SK-N-SH (cell line): ENCODE measurements around the gene CAPRIN2. TPM values are rescaled to one million over a fixed set of nuclear protein-coding genes. Genes with fewer than 3 reads are reported as not detected.

Experiments
- CTCF ChIA-PET: fragments of 300-600, 350-600 bp; formaldehyde crosslinking; extraction: SDS; loops from one replicate; lab custom pipeline; 2021; lab: Yijun Ruan, JAX
- POLR2A ChIA-PET: fragments of 350-600 bp; sonication (Branson Sonifier 250); formaldehyde crosslinking; extraction: SDS; loops from one replicate; lab custom pipeline; 2020; ENCODE audit warnings: antibody characterized with exemption, inconsistent platforms; lab: Yijun Ruan, JAX
- DNase-seq: peaks from one replicate; pipeline ENCODE4 v3.0.0; 2012
- H2AFZ ChIP-seq: fragments of 200-600 bp; sonication (generic); 2 replicates; pipeline ENCODE4 v1.8.1; 2016; ENCODE audit warnings: antibody characterized with exemption, mild to moderate bottlenecking, low read depth
- H3F3A ChIP-seq: fragments of 200-600 bp; sonication (generic); replicated peaks from 2 replicates; pipeline ENCODE3; 2016; ENCODE audit warnings: antibody characterized with exemption, mild to moderate bottlenecking; ENCODE audit not compliant: insufficient read depth
- H3K27ac ChIP-seq, 2 experiments: fragments of 200-500 bp in 1 of 2; fragments of 200-600 bp in 1 of 2; sonication (Bioruptor generic) in 1 of 2; sonication (generic), shearing (Covaris generic) in 1 of 2; 2 replicates each; pipeline versions ENCODE4 v1.5.1 to v1.6.1; 2014 to 2016; ENCODE audit warnings: low read depth in 2 of 2, inconsistent platforms in 1 of 2, low read length in 1 of 2, mild to moderate bottlenecking in 1 of 2, mixed read lengths in 1 of 2
- H3K27me3 ChIP-seq: fragments of 200-600 bp; sonication (generic), shearing (Covaris generic); 2 replicates; pipeline ENCODE4 v1.6.1; 2016; ENCODE audit warnings: mixed run types; ENCODE audit not compliant: insufficient read depth
- H3K36me3 ChIP-seq, 2 experiments: fragments of 200-500 bp in 1 of 2; fragments of 200-600 bp in 1 of 2; sonication (Bioruptor generic) in 1 of 2; sonication (generic) in 1 of 2; replicated peaks in 1 of 2; 2 replicates each; pipeline versions ENCODE3 to v1.5.1; 2014 to 2016; ENCODE audit warnings: low read length in 1 of 2, mild to moderate bottlenecking in 1 of 2; ENCODE audit not compliant: insufficient read depth in 2 of 2, control insufficient read depth in 1 of 2
- H3K4me1 ChIP-seq, 2 experiments: fragments of 200-500 bp in 1 of 2; fragments of 200-600 bp in 1 of 2; sonication (Bioruptor generic) in 1 of 2; sonication (generic), shearing (Covaris generic) in 1 of 2; 2 replicates each; pipeline versions ENCODE4 v1.5.1 to v1.6.1; 2014 to 2016; ENCODE audit warnings: low read depth in 1 of 2, low read length in 1 of 2, mixed run types in 1 of 2; ENCODE audit not compliant: insufficient read depth in 2 of 2, control insufficient read depth in 1 of 2
- H3K4me2 ChIP-seq: fragments of 200-600 bp; sonication (generic), shearing (Covaris generic); 2 replicates; pipeline ENCODE4 v1.6.1; 2017; ENCODE audit warnings: mixed run types
- H3K4me3 ChIP-seq, 2 experiments: fragments of 200-500 bp in 1 of 2; fragments of 200-600 bp in 1 of 2; sonication (Bioruptor generic) in 1 of 2; sonication (generic), shearing (Covaris generic) in 1 of 2; 2 replicates each; pipeline versions ENCODE4 v1.5.1 to v1.8.1; 2014 to 2016; ENCODE audit warnings: low read depth in 2 of 2, inconsistent platforms in 1 of 2, low read length in 1 of 2, mild to moderate bottlenecking in 1 of 2, mixed read lengths in 1 of 2, moderate library complexity in 1 of 2
- H3K79me2 ChIP-seq: fragments of 200-600 bp; sonication (generic); 2 replicates; pipeline ENCODE4 v1.8.1; 2017; ENCODE audit warnings: mild to moderate bottlenecking; ENCODE audit not compliant: insufficient read depth
- H3K9ac ChIP-seq: fragments of 200-600 bp; sonication (generic); 2 replicates; pipeline ENCODE4 v1.6.1; 2017; ENCODE audit warnings: mixed run types
- H3K9me2 ChIP-seq: fragments of 200-600 bp; sonication (generic); 2 replicates; pipeline ENCODE4 v1.6.1; 2017; ENCODE audit warnings: mixed run types
- H3K9me3 ChIP-seq: fragments of 200-600 bp; sonication (generic); 2 replicates; pipeline ENCODE4 v1.6.1; 2017; ENCODE audit warnings: mixed run types, mild to moderate bottlenecking, moderate library complexity
- H4K20me1 ChIP-seq: fragments of 200-600 bp; sonication (generic); 2 replicates; pipeline ENCODE4 v1.6.1; 2017; ENCODE audit warnings: mild to moderate bottlenecking, mixed run types; ENCODE audit not compliant: insufficient read depth
- CHD2 ChIP-seq: fragments of 150-350 bp; IDR thresholded peaks from 2 replicates; pipeline ENCODE4 v1.6.1; 2018; ENCODE audit warnings: low read length; ENCODE audit not compliant: partially characterized antibody
- ELF1 ChIP-seq: IDR thresholded peaks from 2 replicates; pipeline ENCODE4 v1.4.0; 2012
- EZH2phosphoT487 ChIP-seq: fragments of 200-600 bp; sonication (generic); IDR thresholded peaks from 2 replicates; pipeline ENCODE4 v1.6.1; 2017; ENCODE audit warnings: low read depth, mixed run types, mild to moderate bottlenecking, antibody characterized with exemption, moderate library complexity, borderline replicate concordance
- FOSL2 ChIP-seq: IDR thresholded peaks from 2 replicates; pipeline ENCODE4 v1.4.0; 2012; ENCODE audit warnings: low read depth, mild to moderate bottlenecking, moderate library complexity, borderline replicate concordance
- FOXM1 ChIP-seq: IDR thresholded peaks from 2 replicates; pipeline ENCODE4 v1.4.0; 2012; ENCODE audit warnings: low read depth, mild to moderate bottlenecking
- NFIC ChIP-seq: IDR thresholded peaks from 2 replicates; pipeline ENCODE4 v1.4.0; 2012; ENCODE audit warnings: borderline replicate concordance
- POLR2AphosphoS5 ChIP-seq: IDR thresholded peaks from 2 replicates; pipeline ENCODE4 v1.6.1; 2012; ENCODE audit warnings: low read depth, low read length
- RCOR1 ChIP-seq: fragments of 150-350 bp; IDR thresholded peaks from 2 replicates; pipeline ENCODE4 v1.6.1; 2017; ENCODE audit warnings: antibody characterized with exemption, low read length
- REST ChIP-seq: IDR thresholded peaks from 2 replicates; pipeline ENCODE4 v1.6.1; 2012; ENCODE audit warnings: mild to moderate bottlenecking, low read depth, low read length, moderate library complexity
- RXRA ChIP-seq: IDR thresholded peaks from 2 replicates; pipeline ENCODE4 v1.4.0; 2012; ENCODE audit warnings: low read depth, mild to moderate bottlenecking, borderline replicate concordance
- SIN3A ChIP-seq: IDR thresholded peaks from 2 replicates; pipeline ENCODE4 v1.6.1; 2012; ENCODE audit warnings: low read depth, mild to moderate bottlenecking, low read length, moderate library complexity, borderline replicate concordance
- TAF1 ChIP-seq: IDR thresholded peaks from 2 replicates; pipeline ENCODE4 v1.6.1; 2012; ENCODE audit warnings: low read depth, mild to moderate bottlenecking, low read length, moderate library complexity, borderline replicate concordance
- USF2 ChIP-seq: fragments of 150-350 bp; IDR thresholded peaks from 2 replicates; pipeline ENCODE4 v1.6.1; 2017; ENCODE audit warnings: antibody characterized with exemption, low read length, low read depth, borderline replicate concordance
- ZBTB33 ChIP-seq: IDR thresholded peaks from 2 replicates; pipeline ENCODE4 v1.4.0; 2012; ENCODE audit warnings: low read depth, borderline replicate concordance
- WGBS: methylation state at CpG from one replicate; pipeline ENCODE4 v1.1.6; 2017; ENCODE audit warnings: low lambda C conversion rate; 5-methylcytosine and 5-hydroxymethylcytosine counted together
- polyA plus RNA-seq, 3 experiments: library from polyadenylated mRNA; depleted of rRNA; stranded (reverse); fragments of >200 nt; gene quantifications; 2 replicates each; pipeline ENCODE4 v1.2.3, GENCODE V29; 2012
- TF ChIP-seq, protein P1 (sequence below): fragments of 150-350 bp; IDR thresholded peaks from 2 replicates; pipeline ENCODE4 v1.6.1; 2016; ENCODE audit warnings: mild to moderate bottlenecking, low read depth, low read length
- TF ChIP-seq, protein P2 (sequence below): IDR thresholded peaks from 2 replicates; pipeline ENCODE4; 2012

Gene CAPRIN2
- polyA plus RNA-seq, 1 of the 3 experiments (the other 2 are of a cell fraction), result 21.4 TPM

- Histone ChIP-seq H3F3A (no peaks in the 10 kb centered on the region), H3K9me3 (no peaks in the 10 kb centered on the region), H3K4me1 (peaks cover 0 to 4% of the 10 kb centered on the region in 2 experiments; a peak in 1 of 4 replicates), H4K20me1 (peaks cover 35% of the 10 kb centered on the region), H3K79me2 (peaks cover 100% of the 10 kb centered on the region), H2AFZ (no peak overlapping the region), H3K36me3 (peaks cover 33 to 56% of the 10 kb centered on the region in 2 experiments), H3K9ac (no peak overlapping the region), H3K27ac (no peak overlapping the region), H3K9me2 (no peaks in the 10 kb centered on the region), H3K4me2 (no peak overlapping the region), H3K4me3 (no peak overlapping the region), H3K27me3 (no peaks in the 10 kb centered on the region)
- ChIA-PET CTCF (interaction anchor here (0.9 kb wide), 1 partner anchor 8 kb away, joined by 8 read pairs; no protein-coding TSS in a partner anchor), POLR2A (no interaction called here)
- 96% methylated on average over 4 of the region's 4 CpGs for WGBS
- DNase-seq, result no peak
- TF ChIP-seq FOSL2 (no peak), RXRA (no peak), USF2 (no peak), EZH2phosphoT487 (no peak)
Observed at GRCh38 chr12:30746190-30746589, 8.6 kb downstream of the CAPRIN2 start.

GRCh38 chr12:30744321-30744720, 10.4 kb downstream of the CAPRIN2 start:
- DNase-seq, result no peak
- no peak overlapping the region for H3K4me2 ChIP-seq
- no peak overlapping the region for H3K9ac ChIP-seq
- no peak overlapping the region for H3K4me3 ChIP-seq
- H3F3A ChIP-seq, result no peaks in the 10 kb centered on the region
- ChIA-PET CTCF (interaction anchor here (3.0 kb wide), 1 partner anchor 9 kb away, joined by 14 read pairs; no protein-coding TSS in a partner anchor), POLR2A (no interaction called here)
- H3K9me2 ChIP-seq, result no peaks in the 10 kb centered on the region
- peaks cover 23% of the 10 kb centered on the region for H4K20me1 ChIP-seq
- no peaks in the 10 kb centered on the region for H3K9me3 ChIP-seq
- peaks cover 25 to 56% of the 10 kb centered on the region in 2 experiments for H3K36me3 ChIP-seq
- peaks cover 99% of the 10 kb centered on the region for H3K79me2 ChIP-seq
- H3K27me3 ChIP-seq, result no peaks in the 10 kb centered on the region
- 100% methylated on average over 2 of the region's 2 CpGs for WGBS
- no peak overlapping the region for H3K27ac ChIP-seq
- H2AFZ ChIP-seq, result no peak overlapping the region
- no peak for TF ChIP-seq FOXM1
- TF ChIP-seq POLR2AphosphoS5, result no peak
- TF ChIP-seq, protein P1, sequence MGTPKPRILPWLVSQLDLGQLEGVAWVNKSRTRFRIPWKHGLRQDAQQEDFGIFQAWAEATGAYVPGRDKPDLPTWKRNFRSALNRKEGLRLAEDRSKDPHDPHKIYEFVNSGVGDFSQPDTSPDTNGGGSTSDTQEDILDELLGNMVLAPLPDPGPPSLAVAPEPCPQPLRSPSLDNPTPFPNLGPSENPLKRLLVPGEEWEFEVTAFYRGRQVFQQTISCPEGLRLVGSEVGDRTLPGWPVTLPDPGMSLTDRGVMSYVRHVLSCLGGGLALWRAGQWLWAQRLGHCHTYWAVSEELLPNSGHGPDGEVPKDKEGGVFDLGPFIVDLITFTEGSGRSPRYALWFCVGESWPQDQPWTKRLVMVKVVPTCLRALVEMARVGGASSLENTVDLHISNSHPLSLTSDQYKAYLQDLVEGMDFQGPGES, result no peak
- no peak for TF ChIP-seq TAF1
- TF ChIP-seq, protein P2, sequence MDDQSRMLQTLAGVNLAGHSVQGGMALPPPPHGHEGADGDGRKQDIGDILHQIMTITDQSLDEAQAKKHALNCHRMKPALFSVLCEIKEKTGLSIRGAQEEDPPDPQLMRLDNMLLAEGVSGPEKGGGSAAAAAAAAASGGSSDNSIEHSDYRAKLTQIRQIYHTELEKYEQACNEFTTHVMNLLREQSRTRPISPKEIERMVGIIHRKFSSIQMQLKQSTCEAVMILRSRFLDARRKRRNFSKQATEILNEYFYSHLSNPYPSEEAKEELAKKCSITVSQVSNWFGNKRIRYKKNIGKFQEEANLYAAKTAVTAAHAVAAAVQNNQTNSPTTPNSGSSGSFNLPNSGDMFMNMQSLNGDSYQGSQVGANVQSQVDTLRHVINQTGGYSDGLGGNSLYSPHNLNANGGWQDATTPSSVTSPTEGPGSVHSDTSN, result no peak
- no peak for TF ChIP-seq NFIC
- no peak for TF ChIP-seq ZBTB33
- TF ChIP-seq EZH2phosphoT487, result no peak
- TF ChIP-seq SIN3A, result no peak
- no peak for TF ChIP-seq CHD2
- TF ChIP-seq REST, result no peak
- no peak for TF ChIP-seq RCOR1
- no peak for TF ChIP-seq ELF1
- TF ChIP-seq FOSL2, result no peak
- H3K4me1 ChIP-seq, result no peaks in the 10 kb centered on the region
